ENCODE data around the gene ZNF574. TPM values are rescaled to one million over a fixed set of nuclear protein-coding genes. Genes with fewer than 3 reads are reported as not detected.

Gene ZNF574
- total and polyA plus RNA-seq, 9 donors: 2.4 to 24.6 (median 15.6) TPM

DNA sequence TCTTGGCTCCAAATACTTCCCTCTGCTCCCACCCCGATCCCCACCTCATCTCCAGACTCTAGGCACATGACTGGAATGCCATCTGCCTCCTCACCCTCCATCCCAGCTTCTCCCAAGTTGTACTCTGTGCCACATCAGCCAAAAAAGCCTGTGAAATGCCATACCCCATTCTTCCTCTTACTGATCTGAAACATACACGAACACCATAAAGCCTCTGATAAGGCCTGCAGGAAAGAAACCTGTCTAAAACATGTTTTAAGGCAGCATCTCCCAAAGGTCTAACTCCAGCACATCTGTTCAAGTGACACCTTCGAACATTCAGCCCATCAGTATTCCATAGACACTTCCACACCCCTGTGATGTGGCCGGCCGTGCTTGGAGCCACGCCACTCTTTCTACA lies 11.5 kb upstream of the ZNF574 start:
- Histone ChIP-seq H3K27me3 (no peaks in the 10 kb centered on the region), H3K36me3 (no peaks in the 10 kb centered on the region), H3K4me3 (no peak overlapping the region), H3K9me3 (no peaks in the 10 kb centered on the region), H3K27ac (no peak overlapping the region), H3K4me1 (ENCODE audit: insufficient read depth) (no peaks in the 10 kb centered on the region)
- 80 to 83% (median 82%) methylated on average over 6 of the region's 6 CpGs for WGBS, 3 donors
- intact Hi-C loops (cut with DNase I): no loop called here
- DNase-seq: no peak
- TF ChIP-seq POLR2A (IDR thresholded peaks at IDR 0.05) (no peak), EP300 (IDR thresholded peaks at IDR 0.05) (no peak), CTCF (IDR thresholded peaks at IDR 0.05) (no peak)

DNA sequence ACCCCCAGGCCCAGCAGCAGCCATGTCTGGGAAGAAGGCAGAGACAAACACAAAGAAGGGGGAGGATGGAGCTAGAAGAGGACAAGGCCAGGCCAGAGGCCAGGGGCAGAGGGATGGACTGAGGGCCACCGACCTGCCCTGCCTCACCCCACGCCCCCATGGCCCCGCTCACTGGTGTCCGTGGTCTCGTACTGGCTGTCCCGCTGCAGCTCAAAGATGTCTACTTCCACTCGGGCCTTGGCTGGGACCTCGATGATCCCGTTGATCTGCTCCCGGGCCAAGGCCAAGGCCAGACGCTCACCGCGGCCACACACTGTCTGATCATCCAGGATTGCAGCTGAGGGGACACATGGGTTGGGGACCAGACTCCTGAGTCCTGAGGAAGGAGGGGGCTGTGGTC lies 10.9 kb upstream of the ZNF574 start:
- H3K9me3 ChIP-seq: no peaks in the 10 kb centered on the region
- H3K4me3 ChIP-seq: no peak overlapping the region
- no peak for DNase-seq
- no peak overlapping the region for H3K27ac ChIP-seq
- H3K36me3 ChIP-seq: no peaks in the 10 kb centered on the region
- no peaks in the 10 kb centered on the region for H3K4me1 ChIP-seq (ENCODE audit: insufficient read depth)
- H3K27me3 ChIP-seq: no peaks in the 10 kb centered on the region
- WGBS, 3 donors: 72 to 91% (median 73%) methylated on average over 13 of the region's 13 CpGs
- intact Hi-C loops (cut with DNase I): no loop called here
- TF ChIP-seq CTCF (IDR thresholded peaks at IDR 0.05) (no peak), EP300 (IDR thresholded peaks at IDR 0.05) (no peak), POLR2A (IDR thresholded peaks at IDR 0.05) (no peak)

GRCh38 chr19:42065511-42065910 lies 10.5 kb upstream of the ZNF574 start:
- Histone ChIP-seq H3K4me1 (ENCODE audit: insufficient read depth) (no peaks in the 10 kb centered on the region), H3K36me3 (no peaks in the 10 kb centered on the region), H3K27ac (no peak overlapping the region), H3K4me3 (no peak overlapping the region), H3K27me3 (no peaks in the 10 kb centered on the region), H3K9me3 (no peaks in the 10 kb centered on the region)
- no peak for TF ChIP-seq POLR2A (IDR thresholded peaks at IDR 0.05)
- no peak for TF ChIP-seq EP300 (IDR thresholded peaks at IDR 0.05)
- TF ChIP-seq CTCF (IDR thresholded peaks at IDR 0.05): no peak
- WGBS, 3 donors: 85 to 90% (median 86%) methylated on average over 9 of the region's 9 CpGs
- no peak for DNase-seq
- intact Hi-C loops (cut with DNase I): no loop called here

DNA sequence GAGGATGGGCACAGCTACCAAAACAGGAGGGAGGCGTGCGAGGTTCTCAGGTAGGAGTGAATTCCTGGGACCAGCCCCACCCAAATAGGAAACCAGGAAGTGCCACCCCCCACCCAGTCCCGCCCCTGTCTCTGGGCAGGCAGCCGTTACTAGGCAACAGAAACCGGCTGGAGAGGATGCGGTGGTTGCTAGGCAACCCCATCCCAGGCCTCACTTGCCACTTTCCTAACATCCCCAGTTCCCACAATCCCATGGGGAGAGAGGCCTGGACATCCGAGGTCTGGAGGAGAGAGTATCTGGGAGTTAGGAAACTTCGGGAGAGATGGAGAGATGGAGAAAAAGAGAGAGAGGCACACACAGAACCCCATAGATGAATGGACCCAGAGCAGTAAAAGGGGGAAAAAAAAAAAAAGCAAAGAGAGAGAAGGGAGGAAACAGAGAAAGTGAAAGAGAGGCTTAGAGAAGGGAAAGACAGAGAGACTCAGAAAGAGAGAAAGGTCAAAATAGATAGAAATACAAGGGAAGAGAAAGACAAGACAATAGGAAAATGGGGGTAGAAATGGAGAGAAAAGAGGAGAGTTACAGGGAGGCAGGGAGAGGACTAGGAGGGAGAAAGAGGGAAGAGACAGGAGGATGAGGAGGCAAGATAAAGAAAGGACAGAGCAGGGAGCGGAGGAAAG lies 9.8 kb upstream of the ZNF574 start:
- Histone ChIP-seq H3K27ac (no peak overlapping the region), H3K9me3 (no peaks in the 10 kb centered on the region), H3K36me3 (no peaks in the 10 kb centered on the region), H3K4me1 (ENCODE audit: insufficient read depth) (no peaks in the 10 kb centered on the region), H3K27me3 (no peaks in the 10 kb centered on the region), H3K4me3 (no peak overlapping the region)
- WGBS, 3 donors: 43 to 63% (median 47%) methylated on average over 9 of the region's 9 CpGs
- TF ChIP-seq POLR2A (IDR thresholded peaks at IDR 0.05) (no peak), EP300 (IDR thresholded peaks at IDR 0.05) (no peak), CTCF (IDR thresholded peaks at IDR 0.05) (no peak)
- DNase-seq: no peak
- intact Hi-C loops (cut with DNase I): no loop called here

All from ovary (tissue), 9 donors.